Measurements from ENCODE around the gene GNB4.

DNA sequence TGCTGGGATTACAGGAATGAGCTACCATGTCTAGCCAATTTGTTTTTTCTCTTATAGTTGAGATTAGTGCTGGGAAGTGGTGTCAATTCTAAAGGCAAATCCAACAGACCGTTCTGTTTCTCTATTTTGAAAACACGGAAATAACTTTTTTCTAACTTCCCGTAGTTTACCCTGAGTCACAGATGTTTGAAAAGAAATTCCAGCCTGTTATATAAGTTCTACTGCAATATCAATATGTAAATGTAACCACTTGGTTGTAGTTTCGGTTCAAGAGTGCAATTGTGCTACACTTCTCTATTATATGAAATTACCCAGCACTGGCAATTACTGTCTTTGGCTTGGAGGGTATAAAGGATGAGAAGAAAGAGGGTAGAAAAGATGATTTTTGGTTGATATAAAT is 22.3 kb upstream of the GNB4 start:
- TF ChIP-seq CTCF (conservative IDR thresholded peaks at IDR 0.05; ENCODE audit: low read length): no peak
- no peak for TF ChIP-seq EZH2phosphoT487 (IDR thresholded peaks at IDR 0.05; ENCODE audit: borderline replicate concordance)

Data from Loucy (cell line).